ENCODE data around the gene CLRN3. TPM values are rescaled to one million over a fixed set of nuclear protein-coding genes. Genes with fewer than 3 reads are reported as not detected.
A peak's percentile ranks its signal among the peaks of the same experiment; 100 is the strongest.

CLRN3 gene
- total and polyA plus RNA-seq, 2 donors (not counting 1 experiment from before 2014, with no cell fraction given): not detected

DNA sequence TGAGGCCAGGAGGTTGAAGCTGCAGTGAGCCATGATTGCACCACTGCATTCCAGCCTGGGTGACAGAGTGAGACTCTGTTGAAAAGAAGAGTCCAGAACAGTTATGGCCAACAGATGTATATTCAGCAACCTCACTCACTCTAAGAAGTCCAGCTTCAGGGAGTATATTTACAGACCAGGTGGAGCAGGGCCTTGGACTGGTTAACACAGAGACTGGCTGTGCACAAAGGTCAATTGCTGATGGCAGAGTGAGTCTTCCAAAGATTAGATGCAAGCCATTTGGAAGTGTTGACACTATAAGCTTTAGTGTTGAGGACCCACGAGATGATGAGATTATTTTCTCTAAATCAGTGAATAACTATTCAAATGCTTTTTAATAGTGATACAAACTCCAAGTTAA lies 24.9 kb downstream of the CLRN3 start:
- H4K20me1 ChIP-seq (ENCODE audit: control insufficient read depth, extremely low read depth, insufficient read depth, low read length): no peaks in the 10 kb centered on the region
- no peaks in the 10 kb centered on the region for H3K27me3 ChIP-seq (ENCODE audit: control insufficient read depth, insufficient read depth, low read length)
- H3K9me3 ChIP-seq (ENCODE audit: control insufficient read depth, insufficient read depth, low read depth, low read length): no peaks in the 10 kb centered on the region
- H3K27ac ChIP-seq (ENCODE audit: insufficient read depth, low read length): no peak overlapping the region
- H3K79me2 ChIP-seq (ENCODE audit: control insufficient read depth, insufficient read depth, low read length): no peaks in the 10 kb centered on the region
- no peak overlapping the region for H3K4me3 ChIP-seq (replicated peaks in 1 of 4; ENCODE audit: control extremely low read depth in 1 of 4, insufficient read depth in 1 of 4, low read depth in 3 of 4, low read length in 4 of 4)
- no peak overlapping the region for H2AFZ ChIP-seq (ENCODE audit: low read length)
- TF ChIP-seq CTCF (conservative IDR thresholded peaks at IDR 0.05 in 1 of 2, IDR thresholded peaks at IDR 0.05 in 1 of 2; ENCODE audit: low read depth in 1 of 2, low read length in 2 of 2) (no peak), EZH2 (IDR thresholded peaks at IDR 0.05; ENCODE audit: low read length, missing control alignments) (no peak)
- no peak overlapping the region for H3K9ac ChIP-seq (ENCODE audit: insufficient read depth, low read length)
- no peak for DNase-seq (ENCODE audit: low read depth in 2 of 2)
- H3K4me2 ChIP-seq (ENCODE audit: extremely low read depth, insufficient read depth, low read length): no peak overlapping the region
- no peaks in the 10 kb centered on the region for H3K4me1 ChIP-seq (ENCODE audit: control insufficient read depth, extremely low read depth, insufficient read depth, low read length)
- H3K36me3 ChIP-seq (ENCODE audit: control insufficient read depth, insufficient read depth, low read length): no peaks in the 10 kb centered on the region

GRCh38 chr10:127866276-127867013 lies 26.3 kb downstream of the CLRN3 start:
- no peak overlapping the region for H3K4me3 ChIP-seq (replicated peaks in 1 of 4; ENCODE audit: control extremely low read depth in 1 of 4, insufficient read depth in 1 of 4, low read depth in 3 of 4, low read length in 4 of 4)
- no peaks in the 10 kb centered on the region for H4K20me1 ChIP-seq (ENCODE audit: control insufficient read depth, extremely low read depth, insufficient read depth, low read length)
- no peaks in the 10 kb centered on the region for H3K9me3 ChIP-seq (ENCODE audit: control insufficient read depth, insufficient read depth, low read depth, low read length)
- H3K36me3 ChIP-seq (ENCODE audit: control insufficient read depth, insufficient read depth, low read length): no peaks in the 10 kb centered on the region
- H3K9ac ChIP-seq (ENCODE audit: insufficient read depth, low read length): no peak overlapping the region
- no peaks in the 10 kb centered on the region for H3K79me2 ChIP-seq (ENCODE audit: control insufficient read depth, insufficient read depth, low read length)
- no peak overlapping the region for H3K4me2 ChIP-seq (ENCODE audit: extremely low read depth, insufficient read depth, low read length)
- no peak for DNase-seq (ENCODE audit: low read depth in 2 of 2)
- no peak for TF ChIP-seq EZH2 (IDR thresholded peaks at IDR 0.05; ENCODE audit: low read length, missing control alignments)
- no peak for TF ChIP-seq CTCF (conservative IDR thresholded peaks at IDR 0.05 in 1 of 2, IDR thresholded peaks at IDR 0.05 in 1 of 2; ENCODE audit: low read depth in 1 of 2, low read length in 2 of 2)
- no peak overlapping the region for H3K27ac ChIP-seq (ENCODE audit: insufficient read depth, low read length)
- no peaks in the 10 kb centered on the region for H3K27me3 ChIP-seq (ENCODE audit: control insufficient read depth, insufficient read depth, low read length)
- no peak overlapping the region for H2AFZ ChIP-seq (ENCODE audit: low read length)
- H3K4me1 ChIP-seq (ENCODE audit: control insufficient read depth, extremely low read depth, insufficient read depth, low read length): no peaks in the 10 kb centered on the region

DNA sequence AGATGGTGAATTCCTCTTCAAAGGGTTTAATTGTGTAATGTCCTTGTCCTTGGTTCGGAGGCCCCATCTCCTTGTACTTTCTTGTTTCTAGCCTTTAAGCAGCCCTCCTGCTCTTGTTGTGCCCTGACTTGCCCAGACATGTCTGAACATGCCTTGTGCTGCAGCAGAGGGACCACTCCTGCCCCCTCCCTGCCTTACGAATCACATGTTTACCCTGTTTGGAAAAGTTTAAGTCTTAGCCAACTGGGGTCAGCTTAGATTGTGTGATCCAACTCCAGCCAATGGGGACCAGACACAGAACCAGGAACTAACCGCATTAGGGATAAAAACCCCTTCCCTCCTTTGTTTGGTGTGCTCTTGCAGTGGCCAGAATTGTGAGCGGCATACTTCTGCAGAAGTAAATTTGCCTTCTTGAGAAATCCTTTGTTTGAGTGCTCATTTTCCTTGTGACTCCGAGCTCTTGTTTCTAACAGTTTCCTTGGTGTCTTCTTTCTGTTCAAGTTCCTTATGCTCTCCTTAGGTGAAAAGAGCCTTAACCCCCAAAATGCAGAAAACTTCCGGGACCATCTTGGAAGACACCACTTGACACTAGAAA lies 29.4 kb downstream of the CLRN3 start:
- no peaks in the 10 kb centered on the region for H4K20me1 ChIP-seq (ENCODE audit: control insufficient read depth, extremely low read depth, insufficient read depth, low read length)
- H3K9ac ChIP-seq (ENCODE audit: insufficient read depth, low read length): no peak overlapping the region
- no peak overlapping the region for H3K4me3 ChIP-seq (replicated peaks in 1 of 4; ENCODE audit: control extremely low read depth in 1 of 4, insufficient read depth in 1 of 4, low read depth in 3 of 4, low read length in 4 of 4)
- H3K27me3 ChIP-seq (ENCODE audit: control insufficient read depth, insufficient read depth, low read length): no peaks in the 10 kb centered on the region
- DNase-seq (ENCODE audit: low read depth in 2 of 2): peak; percentile 12 to 31
- no peak overlapping the region for H3K27ac ChIP-seq (ENCODE audit: insufficient read depth, low read length)
- no peaks in the 10 kb centered on the region for H3K79me2 ChIP-seq (ENCODE audit: control insufficient read depth, insufficient read depth, low read length)
- H3K4me1 ChIP-seq (ENCODE audit: control insufficient read depth, extremely low read depth, insufficient read depth, low read length): no peaks in the 10 kb centered on the region
- TF ChIP-seq CTCF (conservative IDR thresholded peaks at IDR 0.05 in 1 of 2, IDR thresholded peaks at IDR 0.05 in 1 of 2; ENCODE audit: low read depth in 1 of 2, low read length in 2 of 2): no peak
- TF ChIP-seq EZH2 (IDR thresholded peaks at IDR 0.05; ENCODE audit: low read length, missing control alignments): no peak
- H2AFZ ChIP-seq (ENCODE audit: low read length): no peak overlapping the region
- no peaks in the 10 kb centered on the region for H3K36me3 ChIP-seq (ENCODE audit: control insufficient read depth, insufficient read depth, low read length)
- H3K9me3 ChIP-seq (ENCODE audit: control insufficient read depth, insufficient read depth, low read depth, low read length): no peaks in the 10 kb centered on the region
- no peak overlapping the region for H3K4me2 ChIP-seq (ENCODE audit: extremely low read depth, insufficient read depth, low read length)
